ENCODE measurements around the gene YBX1.

The YBX1 gene

GRCh38 chr1:42742617-42743316 is 60.5 kb downstream of the YBX1 start:
- H3K36me3 ChIP-seq (ENCODE audit: control insufficient read depth in 2 of 2, insufficient read depth in 1 of 2, low read length in 2 of 2): peaks cover 0 to 25% of the 10 kb centered on the region in 2 experiments; a peak in 2 of 3 replicates
- POLR2A ChIA-PET: interaction anchor here (0.6 to 1.6 kb wide), 2 partner anchors 11 to 60 kb away, joined by 4 to 8 read pairs; partner anchors contain the start of gene YBX1
- H3K4me1 ChIP-seq (ENCODE audit: control insufficient read depth, insufficient read depth, low read length): no peaks in the 10 kb centered on the region
- no peak for TF ChIP-seq ZNF423 (tag by site-specific recombination; IDR thresholded peaks at IDR 0.05)
- TF ChIP-seq ZFHX2 (tag by site-specific recombination; conservative IDR thresholded peaks at IDR 0.05): 0 out of 2 replicates have a peak, but pooled peaks have one; percentile 31
- no peak for TF ChIP-seq ZNF510 (tag by site-specific recombination; IDR thresholded peaks at IDR 0.05; ENCODE audit: insufficient replicate concordance)
- no peaks in the 10 kb centered on the region for H3K9me3 ChIP-seq (ENCODE audit: control insufficient read depth, insufficient read depth, low read depth, low read length)
- H3K27ac ChIP-seq (ENCODE audit: extremely low read depth, low read depth, low read length): no peak overlapping the region
- CTCF ChIA-PET: interaction anchor here (1.9 kb wide), 1 partner anchor 164 kb away, joined by 7 read pairs; no protein-coding TSS in a partner anchor
- H3K4me3 ChIP-seq (ENCODE audit: low read depth, low read length): no peak overlapping the region

- TF ChIP-seq PRDM10 (tag by site-specific recombination; IDR thresholded peaks at IDR 0.05) (peak; percentile 47), ZBTB17 (tag by site-specific recombination; IDR thresholded peaks at IDR 0.05) (peak; percentile 73), ZNF19 (tag by site-specific recombination; IDR thresholded peaks at IDR 0.05; ENCODE audit: low read depth) (no peak), ZIC2 (tag by site-specific recombination; IDR thresholded peaks at IDR 0.05) (peak; percentile 67), GLIS1 (tag by site-specific recombination; IDR thresholded peaks at IDR 0.05) (peak; percentile 42; the same call in 1 of the 2 replicates), ZNF24 (tag by site-specific recombination; IDR thresholded peaks at IDR 0.05) (no peak), ZNF600 (tag by site-specific recombination; IDR thresholded peaks at IDR 0.05) (0 out of 2 replicates have a peak, but pooled peaks have one; percentile 20)
- POLR2A ChIA-PET: interaction anchor here (1.6 kb wide), 1 partner anchor 61 kb away, joined by 8 read pairs; the partner anchor contains the start of gene YBX1
- no peaks in the 10 kb centered on the region for H3K4me1 ChIP-seq (ENCODE audit: control insufficient read depth, insufficient read depth, low read length)
- H3K27ac ChIP-seq (ENCODE audit: extremely low read depth, low read depth, low read length): no peak overlapping the region
- no peak overlapping the region for H3K4me3 ChIP-seq (ENCODE audit: low read depth, low read length)
- CTCF ChIA-PET: interaction anchor here (1.9 kb wide), 1 partner anchor 165 kb away, joined by 7 read pairs; no protein-coding TSS in a partner anchor
- H3K9me3 ChIP-seq (ENCODE audit: control insufficient read depth, insufficient read depth, low read depth, low read length): no peaks in the 10 kb centered on the region
- H3K36me3 ChIP-seq (ENCODE audit: control insufficient read depth in 2 of 2, insufficient read depth in 1 of 2, low read length in 2 of 2): peaks cover 0 to 32% of the 10 kb centered on the region in 2 experiments; a peak in 2 of 3 replicates
Measured at GRCh38 chr1:42743317-42744147, 61.3 kb downstream of the YBX1 start.

- TF ChIP-seq ZNF350 (tag by site-specific recombination; IDR thresholded peaks at IDR 0.05) (no peak), ZNF529 (tag by site-specific recombination; IDR thresholded peaks at IDR 0.05; ENCODE audit: insufficient replicate concordance) (no peak)
- Histone ChIP-seq H3K9me3 (ENCODE audit: control insufficient read depth, insufficient read depth, low read depth, low read length) (no peaks in the 10 kb centered on the region), H3K27ac (ENCODE audit: extremely low read depth, low read depth, low read length) (no peak overlapping the region), H3K4me3 (ENCODE audit: low read depth, low read length) (no peak overlapping the region), H3K4me1 (ENCODE audit: control insufficient read depth, insufficient read depth, low read length) (no peaks in the 10 kb centered on the region), H3K36me3 (ENCODE audit: control insufficient read depth in 2 of 2, insufficient read depth in 1 of 2, low read length in 2 of 2) (peaks cover 0 to 38% of the 10 kb centered on the region in 2 experiments; a peak in 2 of 3 replicates)
- POLR2A ChIA-PET: no interaction called here
- CTCF ChIA-PET: interaction anchor here (0.6 to 1.9 kb wide), 2 partner anchors 166 to 330 kb away, joined by 3 to 7 read pairs; no protein-coding TSS in a partner anchor
Measured at GRCh38 chr1:42744148-42744413, 61.9 kb downstream of the YBX1 start.

All from HEK293 (cell line).